Measurements from ENCODE around the gene AFG1L. TPM values are rescaled to one million over a fixed set of nuclear protein-coding genes. Genes with fewer than 3 reads are reported as not detected.

The AFG1L gene
- polyA plus RNA-seq, 1 of the 3 experiments (the other 2 are of a cell fraction): 0.71 TPM

- Histone ChIP-seq H3K9me2 (no peaks in the 10 kb centered on the region), H3K27ac (ENCODE audit: low read depth in 2 of 2, low read length in 1 of 2) (no peak overlapping the region), H4K20me1 (ENCODE audit: insufficient read depth) (no peaks in the 10 kb centered on the region), H3K79me2 (ENCODE audit: insufficient read depth) (no peaks in the 10 kb centered on the region), H3K4me3 (ENCODE audit: low read depth in 2 of 2, low read length in 1 of 2) (no peak overlapping the region), H3K27me3 (ENCODE audit: insufficient read depth) (no peaks in the 10 kb centered on the region), H3K4me2 (no peak overlapping the region), H3K36me3 (replicated peaks in 1 of 2; ENCODE audit: control insufficient read depth in 1 of 2, insufficient read depth in 2 of 2, low read length in 1 of 2) (no peaks in the 10 kb centered on the region), H3K9ac (no peak overlapping the region), H3K4me1 (ENCODE audit: control insufficient read depth in 1 of 2, insufficient read depth in 2 of 2, low read depth in 1 of 2, low read length in 1 of 2) (no peaks in the 10 kb centered on the region), H3F3A (replicated peaks; ENCODE audit: insufficient read depth) (no peaks in the 10 kb centered on the region), H2AFZ (ENCODE audit: low read depth) (no peak overlapping the region), H3K9me3 (no peaks in the 10 kb centered on the region)
- POLR2A ChIA-PET: no interaction called here
- CTCF ChIA-PET: interaction anchor here (0.6 to 1.2 kb wide), 2 partner anchors 19 to 188 kb away, joined by 3 read pairs; no protein-coding TSS in a partner anchor
- DNase-seq: no peak
- TF ChIP-seq GATA2 (CRISPR knock-in tag; IDR thresholded peaks at IDR 0.05) (no peak), CHD2 (IDR thresholded peaks at IDR 0.05; ENCODE audit: low read length, partially characterized antibody) (no peak), RXRA (IDR thresholded peaks at IDR 0.05; ENCODE audit: borderline replicate concordance, low read depth) (no peak), NFIC (IDR thresholded peaks at IDR 0.05; ENCODE audit: borderline replicate concordance) (no peak), IRF3 (IDR thresholded peaks at IDR 0.05; ENCODE audit: low read depth, low read length) (no peak), MEF2A (IDR thresholded peaks at IDR 0.05; ENCODE audit: borderline replicate concordance, low read depth) (no peak), NRF1 (IDR thresholded peaks at IDR 0.05; ENCODE audit: low read depth, low read length) (no peak), RCOR1 (IDR thresholded peaks at IDR 0.05; ENCODE audit: low read length) (no peak), YY1 (IDR thresholded peaks at IDR 0.05; ENCODE audit: low read depth) (no peak), MXI1 (IDR thresholded peaks at IDR 0.05; ENCODE audit: low read depth, low read length) (no peak)
- WGBS (ENCODE audit: low lambda C conversion rate): 92% methylated on average over 2 of the region's 2 CpGs
Measured at GRCh38 chr6:108425428-108425827, 130.6 kb downstream of the AFG1L start.

GRCh38 chr6:108432143-108432542, 137.3 kb downstream of the AFG1L start:
- POLR2A ChIA-PET: no interaction called here
- no peaks in the 10 kb centered on the region for H4K20me1 ChIP-seq (ENCODE audit: insufficient read depth)
- no peaks in the 10 kb centered on the region for H3K36me3 ChIP-seq (replicated peaks in 1 of 2; ENCODE audit: control insufficient read depth in 1 of 2, insufficient read depth in 2 of 2, low read length in 1 of 2)
- no peaks in the 10 kb centered on the region for H3K79me2 ChIP-seq (ENCODE audit: insufficient read depth)
- no peaks in the 10 kb centered on the region for H3K9me2 ChIP-seq
- H3K4me3 ChIP-seq (ENCODE audit: low read depth in 2 of 2, low read length in 1 of 2): no peak overlapping the region
- no peaks in the 10 kb centered on the region for H3K9me3 ChIP-seq
- no peak overlapping the region for H2AFZ ChIP-seq (ENCODE audit: low read depth)
- H3K4me2 ChIP-seq: no peak overlapping the region
- no peak for DNase-seq
- H3K9ac ChIP-seq: no peak overlapping the region
- CTCF ChIA-PET: no interaction called here
- 97% methylated on average over 2 of the region's 2 CpGs for WGBS (ENCODE audit: low lambda C conversion rate)
- H3K4me1 ChIP-seq (ENCODE audit: control insufficient read depth in 1 of 2, insufficient read depth in 2 of 2, low read depth in 1 of 2, low read length in 1 of 2): peaks cover 0 to 2% of the 10 kb centered on the region in 2 experiments; a peak in 1 of 4 replicates
- TF ChIP-seq FOXM1 (IDR thresholded peaks at IDR 0.05; ENCODE audit: low read depth) (no peak), FOXJ3 (CRISPR knock-in tag; IDR thresholded peaks at IDR 0.05) (no peak), NRF1 (IDR thresholded peaks at IDR 0.05; ENCODE audit: low read depth, low read length) (no peak)
- H3F3A ChIP-seq (replicated peaks; ENCODE audit: insufficient read depth): no peaks in the 10 kb centered on the region
- H3K27ac ChIP-seq (ENCODE audit: low read depth in 2 of 2, low read length in 1 of 2): no peak overlapping the region
- no peaks in the 10 kb centered on the region for H3K27me3 ChIP-seq (ENCODE audit: insufficient read depth)

GRCh38 chr6:108432792-108433191, 137.9 kb downstream of the AFG1L start:
- Histone ChIP-seq H3K27me3 (ENCODE audit: insufficient read depth) (no peaks in the 10 kb centered on the region), H3K4me2 (no peak overlapping the region), H3K4me3 (ENCODE audit: low read depth in 2 of 2, low read length in 1 of 2) (no peak overlapping the region), H3K4me1 (ENCODE audit: control insufficient read depth in 1 of 2, insufficient read depth in 2 of 2, low read depth in 1 of 2, low read length in 1 of 2) (peaks cover 0 to 2% of the 10 kb centered on the region in 2 experiments; a peak in 1 of 4 replicates), H3K36me3 (replicated peaks in 1 of 2; ENCODE audit: control insufficient read depth in 1 of 2, insufficient read depth in 2 of 2, low read length in 1 of 2) (no peaks in the 10 kb centered on the region), H3K27ac (ENCODE audit: low read depth in 2 of 2, low read length in 1 of 2) (no peak overlapping the region), H3K9me3 (no peaks in the 10 kb centered on the region), H2AFZ (ENCODE audit: low read depth) (no peak overlapping the region), H3K9me2 (no peaks in the 10 kb centered on the region), H3K79me2 (ENCODE audit: insufficient read depth) (no peaks in the 10 kb centered on the region), H3K9ac (no peak overlapping the region), H3F3A (replicated peaks; ENCODE audit: insufficient read depth) (no peaks in the 10 kb centered on the region), H4K20me1 (ENCODE audit: insufficient read depth) (no peaks in the 10 kb centered on the region)
- DNase-seq: peak; percentile 3
- ChIA-PET CTCF (no interaction called here), POLR2A (no interaction called here)
- 84% methylated on average over 3 of the region's 3 CpGs for WGBS (ENCODE audit: low lambda C conversion rate)
- TF ChIP-seq RAD21 (IDR thresholded peaks at IDR 0.05; ENCODE audit: low read length) (no peak), EZH2phosphoT487 (IDR thresholded peaks at IDR 0.05; ENCODE audit: borderline replicate concordance, low read depth) (no peak), FOXJ3 (CRISPR knock-in tag; IDR thresholded peaks at IDR 0.05) (no peak), ZBTB33 (IDR thresholded peaks at IDR 0.05; ENCODE audit: borderline replicate concordance, low read depth) (no peak), MEF2A (IDR thresholded peaks at IDR 0.05; ENCODE audit: borderline replicate concordance, low read depth) (no peak)

All from SK-N-SH (cell line).